NCI-H1694 treated with DMSO at 0.1 percent for 48 hours (cell line): Measurements from ENCODE around the gene FCAMR.

Source experiments
- DNase-seq: peaks from one replicate; lab custom pipeline; 2025; lab: John Stamatoyannopoulos, UW

FCAMR gene

GRCh38 chr1:206958144-206958543, 12.1 kb downstream of the FCAMR start:
- no peak for DNase-seq

GRCh38 chr1:206957639-206958038, 12.6 kb downstream of the FCAMR start:
- DNase-seq, result no peak

GRCh38 chr1:206955476-206956451, 14.5 kb downstream of the FCAMR start:
- no peak for DNase-seq

- DNase-seq, result no peak
Observed at GRCh38 chr1:206954459-206955342, 15.6 kb downstream of the FCAMR start.

GRCh38 chr1:206953626-206954025, 16.6 kb downstream of the FCAMR start:
- DNase-seq, result no peak

GRCh38 chr1:206953126-206953525, 17.1 kb downstream of the FCAMR start:
- no peak for DNase-seq

- DNase-seq, result no peak
Observed at GRCh38 chr1:206952171-206952570, 18.1 kb downstream of the FCAMR start.

- DNase-seq, result no peak
Observed at GRCh38 chr1:206951318-206952100, 18.8 kb downstream of the FCAMR start.

- DNase-seq, result no peak
Observed at GRCh38 chr1:206949641-206950040, 20.6 kb downstream of the FCAMR start.

GRCh38 chr1:206949208-206949607, 21.1 kb downstream of the FCAMR start:
- no peak for DNase-seq

GRCh38 chr1:206947255-206947654, 23.0 kb downstream of the FCAMR start:
- DNase-seq, result no peak

GRCh38 chr1:206946261-206946660, 24.0 kb downstream of the FCAMR start, which contains the start of gene PIGR:
Gene PIGR, minus strand, starts transcription at chr1:206946466. Its CDS starts 5,935 bp downstream, at chr1:206940531.
- DNase-seq, result no peak

GRCh38 chr1:206945779-206946178, 24.5 kb downstream of the FCAMR start:
- DNase-seq, result no peak

GRCh38 chr1:206944703-206945102, 25.6 kb downstream of the FCAMR start:
- DNase-seq, result no peak

GRCh38 chr1:206941766-206942418, 28.4 kb downstream of the FCAMR start:
- no peak for DNase-seq

- DNase-seq, result no peak
Observed at GRCh38 chr1:206940588-206940936, 29.7 kb downstream of the FCAMR start.

- DNase-seq, result no peak
Observed at GRCh38 chr1:206939841-206940587, 30.2 kb downstream of the FCAMR start.

GRCh38 chr1:206939131-206939530, 31.1 kb downstream of the FCAMR start:
- no peak for DNase-seq

- DNase-seq, result no peak
Observed at GRCh38 chr1:206937425-206937824, 32.8 kb downstream of the FCAMR start.

GRCh38 chr1:206935491-206936067, 34.7 kb downstream of the FCAMR start:
- no peak for DNase-seq
